Endothelial cell of umbilical vein (primary cell): ENCODE data around the gene SLF2. TPM values are rescaled to one million over a fixed set of nuclear protein-coding genes. Genes with fewer than 3 reads are reported as not detected.

Experiments
- BruUV-seq: library from RNA; stranded (reverse); fragments of 400-500 nt; replicated peaks from 2 replicates; lab custom pipeline; 2021; lab: Mats Ljungman, UMichigan
- CTCF ChIA-PET: fragments of 300-600, 350-600 bp; sonication (Branson Sonifier 250); formaldehyde crosslinking; loops from one replicate; lab custom pipeline; 2021; ENCODE audit warnings: antibody characterized with exemption, inconsistent platforms; lab: Charles Lee
- POLR2A ChIA-PET: fragments of 300-600, 350-600 bp; sonication (Branson Sonifier 250); formaldehyde crosslinking; loops from one replicate; lab custom pipeline; 2021; ENCODE audit warnings: antibody characterized with exemption, inconsistent platforms; lab: Charles Lee
- DNase-seq: peaks from one replicate; pipeline ENCODE4 v3.0.0-alpha.2; 2011; ENCODE audit warnings: low read depth, low spot score
- FAIRE-seq: peaks from 2 replicates; lab custom pipeline; 2011; peaks lifted over from hg19 to GRCh38; lab: Jason Lieb, UNC
- H2AFZ ChIP-seq: 2 replicates; pipeline ENCODE4 v1.6.0; 2012; ENCODE audit warnings: low read depth, low read length, control low read depth, inconsistent platforms
- H3K27ac ChIP-seq: 2 replicates; pipeline ENCODE4 v1.5.1; 2011; ENCODE audit warnings: low read depth, mild to moderate bottlenecking, control low read depth, low read length, moderate library complexity; ENCODE audit not compliant: insufficient read depth
- H3K27me3 ChIP-seq, 2 experiments: 2 replicates each; pipeline versions ENCODE4 v1.6.0 to v1.6.1; 2011; ENCODE audit warnings: low read length in 2 of 2, mixed read lengths in 1 of 2; ENCODE audit not compliant: control insufficient read depth in 2 of 2, insufficient read depth in 2 of 2
- H3K36me3 ChIP-seq, 2 experiments: 2 replicates in 1 of 2; 3 replicates in 1 of 2; pipeline ENCODE4 v1.5.1; 2011; ENCODE audit warnings: low read length in 2 of 2, mild to moderate bottlenecking in 1 of 2, moderate library complexity in 1 of 2; ENCODE audit not compliant: control insufficient read depth in 2 of 2, insufficient read depth in 2 of 2; ENCODE audit errors: extremely low read depth in 1 of 2
- H3K4me1 ChIP-seq: 3 replicates; pipeline ENCODE4 v1.5.1; 2011; ENCODE audit warnings: mild to moderate bottlenecking, low read length; ENCODE audit not compliant: control insufficient read depth, insufficient read depth; ENCODE audit errors: extremely low read depth
- H3K4me2 ChIP-seq: 2 replicates; pipeline ENCODE4 v1.6.1; 2011; ENCODE audit warnings: low read length, control low read depth, mixed read lengths; ENCODE audit not compliant: insufficient read depth
- H3K4me3 ChIP-seq, 3 experiments: fragments of 200-600 bp in 1 of 3; sonication (generic), shearing (Covaris generic) in 1 of 3; replicated peaks in 1 of 3; 2 replicates each; pipeline ENCODE4 v1.5.1; 2011 to 2016; ENCODE audit warnings: control low read depth in 3 of 3, low read length in 3 of 3, mild to moderate bottlenecking in 2 of 3, inconsistent platforms in 1 of 3, low read depth in 1 of 3, moderate library complexity in 1 of 3; ENCODE audit not compliant: insufficient read depth in 1 of 3
- H3K79me2 ChIP-seq: 2 replicates; pipeline ENCODE4 v1.6.0; 2012; ENCODE audit warnings: low read length, inconsistent platforms; ENCODE audit not compliant: control insufficient read depth, insufficient read depth
- H3K9ac ChIP-seq: replicated peaks from 2 replicates; pipeline ENCODE3; 2011; ENCODE audit warnings: low read length, control low read depth; ENCODE audit not compliant: insufficient read depth; ENCODE audit errors: extremely low read depth
- H3K9me1 ChIP-seq: replicated peaks from 3 replicates; pipeline ENCODE4 v1.6.0; 2011; ENCODE audit warnings: mild to moderate bottlenecking, low read length; ENCODE audit not compliant: control insufficient read depth, insufficient read depth; ENCODE audit errors: extremely low read depth
- H3K9me3 ChIP-seq: replicated peaks from 2 replicates; pipeline ENCODE4 v1.5.1; 2012; ENCODE audit warnings: low read length, inconsistent platforms; ENCODE audit not compliant: control insufficient read depth, insufficient read depth
- H4K20me1 ChIP-seq: replicated peaks from 2 replicates; pipeline ENCODE3; 2011; ENCODE audit warnings: mild to moderate bottlenecking, low read length; ENCODE audit not compliant: control insufficient read depth, insufficient read depth; ENCODE audit errors: extremely low read depth
- CTCF ChIP-seq, 2 donors: IDR thresholded peaks; 1 replicate in 1 of 2; 2 replicates in 1 of 2; pipeline ENCODE4 v1.5.1; 2011; ENCODE audit warnings: low read length in 2 of 2, mild to moderate bottlenecking in 2 of 2, moderate library complexity in 2 of 2, control low read depth in 1 of 2, inconsistent platforms in 1 of 2, low read depth in 1 of 2; ENCODE audit not compliant: insufficient read depth in 1 of 2; ENCODE audit errors: extremely low read depth in 1 of 2
- EZH2 ChIP-seq: IDR thresholded peaks from 2 replicates; pipeline ENCODE4 v1.6.1; 2012; ENCODE audit warnings: borderline replicate concordance, low read depth, mild to moderate bottlenecking, moderate library complexity, low read length, inconsistent platforms; ENCODE audit not compliant: severe bottlenecking
- FOS ChIP-seq: IDR thresholded peaks from 2 replicates; pipeline ENCODE4 v1.6.1; 2011; ENCODE audit warnings: mild to moderate bottlenecking, low read length, moderate library complexity, borderline replicate concordance; ENCODE audit not compliant: insufficient read depth
- GATA2 ChIP-seq: IDR thresholded peaks from 2 replicates; pipeline ENCODE4 v1.7.0; 2011; ENCODE audit warnings: low read depth, mild to moderate bottlenecking, moderate library complexity, mixed read lengths, low read length; ENCODE audit not compliant: insufficient read length, insufficient read depth
- JUN ChIP-seq: IDR thresholded peaks from 2 replicates; pipeline ENCODE4 v1.6.1; 2011; ENCODE audit warnings: borderline replicate concordance, low read depth; ENCODE audit not compliant: insufficient read length, insufficient read depth
- MAX ChIP-seq: IDR thresholded peaks from 2 replicates; pipeline ENCODE4 v1.6.1; 2011; ENCODE audit not compliant: insufficient read depth, insufficient read length
- MYC ChIP-seq: IDR thresholded peaks from one replicate; pipeline ENCODE4 v1.6.1; 2011; ENCODE audit warnings: mild to moderate bottlenecking, low read depth, low read length
- POLR2A ChIP-seq: IDR thresholded peaks from 2 replicates; pipeline ENCODE4 v1.6.1; 2012; ENCODE audit warnings: low read depth, mild to moderate bottlenecking, control low read depth, low read length
- POLR2AphosphoS5 ChIP-seq: IDR thresholded peaks from 2 replicates; pipeline ENCODE4 v1.6.1; 2012; ENCODE audit warnings: low read depth, mild to moderate bottlenecking, control low read depth, low read length, moderate library complexity; ENCODE audit not compliant: insufficient read depth
- dilution Hi-C: fragments of 300-500 bp; cut with MboI; formaldehyde crosslinking; loops from one replicate; pipeline ENCODE4 v1.15.0; 2019; ENCODE audit warnings: low sequenced_read_pairs; ENCODE audit not compliant: extremely low pct_ligation_motif_present
- intact Hi-C: fragments of 100-400 bp; cut with micrococcal nuclease; formaldehyde crosslinking; loops from one replicate; pipeline ENCODE4 v1.10.0; 2022
- polyA plus RNA-seq, 4 experiments: library from polyadenylated mRNA; depleted of rRNA in 3 of 4; stranded (reverse) in 3 of 4; unstranded in 1 of 4; fragments of >200 nt; gene quantifications; 2 replicates each; pipeline versions ENCODE4 v1.2.1 to v1.2.3, GENCODE V29; 2011 to 2012; ENCODE audit warnings: missing spikeins in 1 of 4
- total RNA-seq: library from RNA; stranded (reverse); gene quantifications from 2 replicates; pipeline ENCODE4 v1.2.3, GENCODE V29; 2021

Gene SLF2
- total and polyA plus RNA-seq, 2 donors (not counting 3 experiments of a cell fraction or from before 2014, with no cell fraction given) = 7.5 to 35.5 TPM

GRCh38 chr10:100879741-100880360 lies 32.9 kb upstream of the SLF2 start:
- H3K27ac ChIP-seq = no peak overlapping the region
- FAIRE-seq = no peak
- no peaks in the 10 kb centered on the region for H3K9me1 ChIP-seq
- BruUV-seq = no TSS peak
- no peak overlapping the region for H2AFZ ChIP-seq
- TF ChIP-seq CTCF (IDR thresholded peaks at IDR 0.05; ENCODE audit: extremely low read depth in 1 of 2, insufficient read depth in 1 of 2, low read depth in 1 of 2, low read length in 2 of 2) = no peak
- TF ChIP-seq MAX = no peak
- TF ChIP-seq POLR2AphosphoS5 = no peak
- no peak for TF ChIP-seq MYC
- no peak for TF ChIP-seq GATA2
- no peak for TF ChIP-seq EZH2
- no peak for TF ChIP-seq JUN
- no peak for TF ChIP-seq FOS
- no peak for TF ChIP-seq POLR2A
- H3K9ac ChIP-seq = no peak overlapping the region
- no peak overlapping the region for H3K4me3 ChIP-seq
- ChIA-PET POLR2A (no interaction called here), CTCF (interaction anchor here (1.8 to 2.3 kb wide), 6 partner anchors 8 to 537 kb away, joined by 7 to 57 read pairs (median 35); no protein-coding TSS in a partner anchor)
- dilution Hi-C loops (no loop called here), intact Hi-C loops (loop anchor here (5.0 kb wide), 2 partner anchors 148 to 363 kb away; partner anchors contain the start of gene SEC31B)
- H3K27me3 ChIP-seq = peaks cover 5 to 11% of the 10 kb centered on the region in 2 experiments
- no peaks in the 10 kb centered on the region for H3K9me3 ChIP-seq
- no peaks in the 10 kb centered on the region for H3K79me2 ChIP-seq
- H3K4me2 ChIP-seq = no peak overlapping the region
- H3K4me1 ChIP-seq = peaks cover 13% of the 10 kb centered on the region
- DNase-seq = no peak
- no peaks in the 10 kb centered on the region for H3K36me3 ChIP-seq
- no peaks in the 10 kb centered on the region for H4K20me1 ChIP-seq
